Esophagus squamous epithelium (tissue), 5 donors: ENCODE data around the gene MAEA. TPM values are rescaled to one million over a fixed set of nuclear protein-coding genes. Genes with fewer than 3 reads are reported as not detected.

Source experiments
- DNase-seq: peaks from one replicate; lab custom pipeline; 2025; lab: John Stamatoyannopoulos, UW
- H3K27ac ChIP-seq, 4 donors: fragments of 200-600 bp; sonication (generic); one replicate each; pipeline ENCODE4 v1.5.1; 2016 to 2019; ENCODE audit warnings: mild to moderate bottlenecking in 1 of 4
- H3K27me3 ChIP-seq, 4 donors: fragments of 200-600 bp; sonication (generic); 1 replicate in 3 of 4; 2 replicates in 1 of 4; pipeline versions ENCODE4 v1.5.1 to v1.6.0; 2017 to 2021; ENCODE audit warnings: antibody characterized with exemption in 1 of 4
- H3K36me3 ChIP-seq, 3 donors: fragments of 200-600 bp; sonication (generic); one replicate each; pipeline ENCODE4 v1.5.1; 2016 to 2019
- H3K4me1 ChIP-seq, 3 donors: fragments of 200-600 bp; sonication (generic); one replicate each; pipeline ENCODE4 v1.5.1; 2017 to 2019
- H3K4me3 ChIP-seq, 4 donors: fragments of 200-600 bp; sonication (generic); 1 replicate in 3 of 4; 2 replicates in 1 of 4; pipeline ENCODE4 v1.5.1; 2016 to 2019; ENCODE audit warnings: mild to moderate bottlenecking in 2 of 4, moderate library complexity in 1 of 4
- H3K9me3 ChIP-seq, 3 donors: fragments of 200-600 bp; sonication (generic); one replicate each; pipeline ENCODE4 v1.5.1; 2016 to 2019
- CTCF ChIP-seq, 6 experiments: fragments of 450-650 bp in 4 of 6; fragments of 200-600 bp in 2 of 6; sonication (generic) in 2 of 6; IDR thresholded peaks; one replicate each; pipeline ENCODE4 v1.5.1; 2016 to 2019; ENCODE audit warnings: antibody characterized with exemption in 6 of 6, mild to moderate bottlenecking in 4 of 6, moderate library complexity in 4 of 6
- POLR2A ChIP-seq, 4 donors: fragments of 450-650 bp; IDR thresholded peaks; one replicate each; pipeline ENCODE4 v1.6.1; 2017; ENCODE audit warnings: antibody characterized with exemption in 4 of 4, mild to moderate bottlenecking in 4 of 4, moderate library complexity in 3 of 4
- WGBS, 2 donors: methylation state at CpG; one replicate each; pipeline ENCODE4 v1.1.5; 2018; 5-methylcytosine and 5-hydroxymethylcytosine counted together
- intact Hi-C: fragments of 100-400 bp; cut with DNase I; formaldehyde crosslinking; loops from one replicate; pipeline ENCODE4 v1.15.0; 2022
- total RNA-seq, 4 donors: library from RNA; depleted of rRNA; stranded (reverse); fragments of >200 nt; gene quantifications; one replicate each; pipeline ENCODE4 v1.1.0, GENCODE V29; 2016
- donor health status: DM: yes; HTN: yes; CAD: no.

Gene MAEA
- total RNA-seq, 4 donors from 2014 or later = 56.6 to 78.7 (median 67.5) TPM

GRCh38 chr4:1316537-1317168 is 27.0 kb downstream of the MAEA start:
- H3K4me3 ChIP-seq = no peak overlapping the region
- H3K9me3 ChIP-seq = no peaks in the 10 kb centered on the region
- H3K4me1 ChIP-seq = peaks cover 0 to 4% (median 0%) of the 10 kb centered on the region in 3 donors
- peaks cover 32 to 100% (median 40%) of the 10 kb centered on the region in 3 donors for H3K36me3 ChIP-seq
- TF ChIP-seq CTCF (IDR thresholded peaks at IDR 0.05) = no peak
- intact Hi-C loops = no loop called here
- no peak overlapping the region for H3K27ac ChIP-seq
- no peaks in the 10 kb centered on the region for H3K27me3 ChIP-seq
- WGBS, 2 donors = 86 to 100% methylated on average over 3 to 4 of the region's 16 CpGs
- DNase-seq = no peak

GRCh38 chr4:1317177-1318045 is 27.7 kb downstream of the MAEA start:
- Histone ChIP-seq H3K27me3 (no peaks in the 10 kb centered on the region), H3K27ac (no peak overlapping the region), H3K9me3 (no peaks in the 10 kb centered on the region), H3K4me3 (no peak overlapping the region), H3K4me1 (no peaks in the 10 kb centered on the region), H3K36me3 (peaks cover 32 to 100% (median 40%) of the 10 kb centered on the region in 3 donors)
- 92 to 96% methylated on average over 9 to 10 of the region's 29 CpGs for WGBS, 2 donors
- TF ChIP-seq POLR2A (IDR thresholded peaks at IDR 0.05) = no peak
- TF ChIP-seq CTCF (IDR thresholded peaks at IDR 0.05) = no peak
- no peak for DNase-seq
- intact Hi-C loops = no loop called here

GRCh38 chr4:1318046-1318375 is 28.3 kb downstream of the MAEA start:
- 86% methylated on average over 4 of the region's 13 CpGs; no CpG with 5 or more reads in 1 of the 2 donors for WGBS, 2 donors
- H3K27me3 ChIP-seq = no peaks in the 10 kb centered on the region
- TF ChIP-seq CTCF (IDR thresholded peaks at IDR 0.05) = no peak
- TF ChIP-seq POLR2A (IDR thresholded peaks at IDR 0.05) = no peak
- H3K4me1 ChIP-seq = no peaks in the 10 kb centered on the region
- peaks cover 26 to 100% (median 42%) of the 10 kb centered on the region in 3 donors for H3K36me3 ChIP-seq
- no peaks in the 10 kb centered on the region for H3K9me3 ChIP-seq
- no peak overlapping the region for H3K27ac ChIP-seq
- intact Hi-C loops = no loop called here
- H3K4me3 ChIP-seq = no peak overlapping the region
- no peak for DNase-seq

DNA sequence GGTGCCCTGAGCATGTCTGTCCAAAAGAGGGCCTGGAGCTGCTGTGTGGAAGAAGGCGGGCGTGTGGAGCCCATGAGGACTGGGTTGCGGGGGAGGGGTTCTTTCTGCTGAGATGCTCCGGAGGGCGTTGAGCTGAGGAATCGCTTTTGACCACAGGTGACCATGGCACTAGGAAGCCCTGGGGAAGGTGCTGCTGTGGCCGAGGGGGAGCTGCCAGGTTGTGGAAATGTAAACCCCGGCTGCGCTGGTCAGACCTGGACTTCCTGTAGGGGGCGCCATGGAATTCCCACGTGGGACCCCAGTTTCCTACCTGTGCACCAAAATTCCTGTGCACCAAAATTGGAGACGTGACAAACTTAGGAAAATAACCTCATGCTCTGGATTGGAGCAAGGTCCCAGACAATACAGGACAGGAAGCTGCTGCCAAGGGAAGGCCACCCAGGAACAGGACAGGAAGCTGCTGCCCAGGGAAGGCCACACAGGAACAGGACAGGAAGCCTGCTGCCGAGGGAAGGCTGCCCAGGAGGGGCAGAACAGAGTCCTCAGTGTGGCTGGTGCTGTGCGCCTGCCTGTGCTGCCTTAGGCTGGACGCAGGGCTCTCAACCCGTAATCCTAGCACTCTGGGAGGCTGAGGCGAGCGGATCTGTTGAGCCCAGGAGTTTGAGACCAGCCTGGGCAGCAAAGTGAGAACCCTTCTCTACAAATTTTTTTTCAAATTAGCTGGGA is 29.0 kb downstream of the MAEA start:
- WGBS, 2 donors = 88 to 89% methylated on average over 13 to 18 of the region's 18 CpGs
- H3K9me3 ChIP-seq = no peaks in the 10 kb centered on the region
- H3K36me3 ChIP-seq = peaks cover 21 to 100% (median 37%) of the 10 kb centered on the region in 3 donors
- TF ChIP-seq POLR2A (IDR thresholded peaks at IDR 0.05) (no peak), CTCF (IDR thresholded peaks at IDR 0.05) (peak in 2 of 6 experiments; percentile 14 to 26)
- H3K4me3 ChIP-seq = no peak overlapping the region
- no peaks in the 10 kb centered on the region for H3K27me3 ChIP-seq
- no peak overlapping the region for H3K27ac ChIP-seq
- intact Hi-C loops = no loop called here
- no peak for DNase-seq
- no peaks in the 10 kb centered on the region for H3K4me1 ChIP-seq
